Forelimb muscle (tissue), 1 donor: ENCODE measurements around the gene SFTA2. TPM values are rescaled to one million over a fixed set of nuclear protein-coding genes. Genes with fewer than 3 reads are reported as not detected.
"Not testable (repeated sequence)": the region's sequence is repeated elsewhere in the genome, so short reads cannot be mapped to it uniquely, and the experiment has no call there.

ENCODE experiments used
- DNase-seq: peaks from one replicate; pipeline ENCODE4 v3.0.0-alpha.2; 2013; ENCODE audit warnings: low read depth
- polyA plus RNA-seq: library from polyadenylated mRNA; unstranded; fragments of 120-200 nt; gene quantifications from one replicate; pipeline ENCODE4 v1.2.1, GENCODE V29; 2013; ENCODE audit not compliant: insufficient read length

SFTA2 gene
- polyA plus RNA-seq, result not detected

- DNase-seq, result no peak
These were observed at the start of gene SFTA2 for GRCh38 chr6:30931969-30932645. Gene SFTA2, minus strand, starts transcription at chr6:30932170. Its CDS starts 74 bp downstream, at chr6:30932096.

GRCh38 chr6:30979690-30980089, 47.7 kb upstream of the SFTA2 start:
- DNase-seq, result no peak

- no peak for DNase-seq
These were observed 47.2 kb upstream of the SFTA2 start for GRCh38 chr6:30979141-30979540.

- no peak for DNase-seq
These were observed 42.7 kb upstream of the SFTA2 start for GRCh38 chr6:30974490-30975252.

GRCh38 chr6:30972816-30973215, 40.8 kb upstream of the SFTA2 start:
- no peak for DNase-seq

- DNase-seq, result no peak
These were observed 39.0 kb upstream of the SFTA2 start for GRCh38 chr6:30970946-30971345.

- not testable (repeated sequence) for DNase-seq
These were observed 37.2 kb upstream of the SFTA2 start for GRCh38 chr6:30969171-30969570.

- no peak for DNase-seq
These were observed 34.2 kb upstream of the SFTA2 start for GRCh38 chr6:30966154-30966553.

GRCh38 chr6:30965140-30965601, 33.2 kb upstream of the SFTA2 start:
- no peak for DNase-seq

GRCh38 chr6:30964075-30964474, 32.1 kb upstream of the SFTA2 start:
- DNase-seq, result no peak

GRCh38 chr6:30963641-30964040, 31.7 kb upstream of the SFTA2 start:
- no peak for DNase-seq

- DNase-seq, result no peak
These were observed 30.7 kb upstream of the SFTA2 start for GRCh38 chr6:30962716-30963115.

GRCh38 chr6:30960907-30961673, 29.1 kb upstream of the SFTA2 start:
- no peak for DNase-seq

- DNase-seq, result no peak
These were observed 25.7 kb upstream of the SFTA2 start for GRCh38 chr6:30957716-30958115.

GRCh38 chr6:30955367-30956042, 23.5 kb upstream of the SFTA2 start:
- no peak for DNase-seq

GRCh38 chr6:30954631-30955366, 22.8 kb upstream of the SFTA2 start:
- no peak for DNase-seq

- no peak for DNase-seq
These were observed 20.0 kb upstream of the SFTA2 start for GRCh38 chr6:30951907-30952469.

- no peak for DNase-seq
These were observed 16.8 kb upstream of the SFTA2 start for GRCh38 chr6:30948811-30949210.

GRCh38 chr6:30947231-30947630, 15.3 kb upstream of the SFTA2 start:
- no peak for DNase-seq

GRCh38 chr6:30945281-30945680, 13.3 kb upstream of the SFTA2 start:
- DNase-seq, result no peak

GRCh38 chr6:30944051-30944450, 12.1 kb upstream of the SFTA2 start:
- no peak for DNase-seq
